Activated CD8-positive, alpha-beta T cell treated with anti-CD3 and anti-CD28 coated beads, Interleukin-2, amount 10 ng/mL, durations not matched to agents 7 days and 5 days (primary cell): ENCODE data around the gene SEPTIN12. TPM values are rescaled to one million over a fixed set of nuclear protein-coding genes. Genes with fewer than 3 reads are reported as not detected.

Experiments used
- ATAC-seq: fragments of 150-1000 bp; cut with Tn5 transposase; one replicate; pipeline ENCODE4 v1.10.0; 2021; ENCODE audit warnings: moderate library complexity
- CTCF ChIA-PET: fragments of 350-600 bp; sonication (Branson Sonifier 250); formaldehyde crosslinking; loops from one replicate; lab custom pipeline; 2021; ENCODE audit warnings: antibody characterized with exemption; lab: Charles Lee
- POLR2A ChIA-PET: fragments of 350-600 bp; sonication (Branson Sonifier 250); formaldehyde crosslinking; loops from one replicate; lab custom pipeline; 2021; ENCODE audit warnings: antibody characterized with exemption; lab: Charles Lee
- DNase-seq: peaks from one replicate; pipeline ENCODE4 v3.0.0-alpha.2; 2020
- H3K27ac Mint-ChIP-seq: one replicate; pipeline ENCODE4 v1.8.0; 2021; ENCODE audit warnings: mild to moderate bottlenecking, mixed read lengths
- H3K27me3 Mint-ChIP-seq: one replicate; pipeline ENCODE4 v1.8.0; 2021; ENCODE audit warnings: low read depth, mixed read lengths
- H3K36me3 Mint-ChIP-seq: one replicate; pipeline ENCODE4 v1.8.0; 2021; ENCODE audit warnings: low read depth, mixed read lengths
- H3K4me1 Mint-ChIP-seq: one replicate; pipeline ENCODE4 v1.8.0; 2021; ENCODE audit warnings: low read depth, mixed read lengths
- H3K4me3 Mint-ChIP-seq: one replicate; pipeline ENCODE4 v1.8.0; 2021; ENCODE audit warnings: mild to moderate bottlenecking, mixed read lengths
- H3K9me3 Mint-ChIP-seq: one replicate; pipeline ENCODE4 v1.8.0; 2022; ENCODE audit warnings: mixed read lengths; ENCODE audit not compliant: insufficient read depth
- total RNA-seq, 2 experiments: library from RNA; stranded (reverse); gene quantifications; one replicate each; pipeline ENCODE4 v1.2.3, GENCODE V29; 2021

SEPTIN12 gene
- total RNA-seq, 2 experiments from 2014 or later: not detected

- H3K27ac Mint-ChIP-seq: peak overlapping the region; percentile 85
- DNase-seq: no peak
- peaks cover 29% of the 10 kb centered on the region for H3K4me1 Mint-ChIP-seq
- H3K36me3 Mint-ChIP-seq: peaks cover 16% of the 10 kb centered on the region
- no peaks in the 10 kb centered on the region for H3K9me3 Mint-ChIP-seq
- ATAC-seq: no peak
- ChIA-PET CTCF (interaction anchor here (1.1 to 1.7 kb wide), 2 partner anchors 31 to 70 kb away, joined by 3 to 5 read pairs; partner anchors contain the start of gene DNAAF8), POLR2A (interaction anchor here (0.7 to 3.0 kb wide), 4 partner anchors 18 to 66 kb away, joined by 3 to 16 read pairs (median 8); partner anchors contain the start of genes ANKS3, DNAAF8 and ROGDI)
- H3K4me3 Mint-ChIP-seq: peak overlapping the region; percentile 84
- no peaks in the 10 kb centered on the region for H3K27me3 Mint-ChIP-seq
These were observed 22.4 kb downstream of the SEPTIN12 start for GRCh38 chr16:4765511-4766474.

- no peak for ATAC-seq
- CTCF ChIA-PET: no interaction called here
- no peaks in the 10 kb centered on the region for H3K9me3 Mint-ChIP-seq
- no peaks in the 10 kb centered on the region for H3K27me3 Mint-ChIP-seq
- peaks cover 23% of the 10 kb centered on the region for H3K4me1 Mint-ChIP-seq
- POLR2A ChIA-PET: no interaction called here
- H3K36me3 Mint-ChIP-seq: peaks cover 27% of the 10 kb centered on the region
- H3K4me3 Mint-ChIP-seq: no peak overlapping the region
- no peak overlapping the region for H3K27ac Mint-ChIP-seq
- no peak for DNase-seq
These were observed 24.4 kb downstream of the SEPTIN12 start for GRCh38 chr16:4763791-4764190.

- ATAC-seq: no peak
- H3K27ac Mint-ChIP-seq: no peak overlapping the region
- ChIA-PET CTCF (interaction anchor here (1.1 kb wide), 1 partner anchor 12 kb away, joined by 4 read pairs; no protein-coding TSS in a partner anchor), POLR2A (interaction anchor here (0.6 kb wide), 1 partner anchor 241 kb away, joined by 4 read pairs; no protein-coding TSS in a partner anchor)
- H3K4me1 Mint-ChIP-seq: peaks cover 12% of the 10 kb centered on the region
- no peaks in the 10 kb centered on the region for H3K9me3 Mint-ChIP-seq
- peaks cover 32% of the 10 kb centered on the region for H3K36me3 Mint-ChIP-seq
- H3K4me3 Mint-ChIP-seq: no peak overlapping the region
- no peaks in the 10 kb centered on the region for H3K27me3 Mint-ChIP-seq
- DNase-seq: no peak
These were observed 25.9 kb downstream of the SEPTIN12 start for GRCh38 chr16:4762205-4762604.

- ChIA-PET POLR2A (interaction anchor here (1.2 to 1.7 kb wide), 2 partner anchors 26 to 30 kb away, joined by 4 read pairs; partner anchors contain the start of genes ANKS3 and DNAAF8), CTCF (no interaction called here)
- peaks cover 36% of the 10 kb centered on the region for H3K36me3 Mint-ChIP-seq
These were observed 27.8 kb downstream of the SEPTIN12 start for GRCh38 chr16:4760221-4760910.

GRCh38 chr16:4755687-4756086 lies 32.5 kb downstream of the SEPTIN12 start:
- ChIA-PET POLR2A (no interaction called here), CTCF (no interaction called here)
- H3K36me3 Mint-ChIP-seq: peaks cover 41% of the 10 kb centered on the region
- no peaks in the 10 kb centered on the region for H3K4me1 Mint-ChIP-seq
- no peak overlapping the region for H3K4me3 Mint-ChIP-seq
- DNase-seq (no peak), ATAC-seq (no peak)
- no peaks in the 10 kb centered on the region for H3K9me3 Mint-ChIP-seq
- no peaks in the 10 kb centered on the region for H3K27me3 Mint-ChIP-seq
- H3K27ac Mint-ChIP-seq: no peak overlapping the region

More at GRCh38 chr16:4760221-4760910, 27.8 kb downstream of the SEPTIN12 start:
- H3K27me3 Mint-ChIP-seq: no peaks in the 10 kb centered on the region
- H3K4me1 Mint-ChIP-seq: no peaks in the 10 kb centered on the region
- no peak for DNase-seq
- no peak overlapping the region for H3K4me3 Mint-ChIP-seq
- ATAC-seq: no peak
- no peaks in the 10 kb centered on the region for H3K9me3 Mint-ChIP-seq
- H3K27ac Mint-ChIP-seq: no peak overlapping the region

GRCh38 chr16:4754865-4755264 lies 33.3 kb downstream of the SEPTIN12 start:
- H3K4me1 Mint-ChIP-seq: no peaks in the 10 kb centered on the region
- H3K36me3 Mint-ChIP-seq: peaks cover 37% of the 10 kb centered on the region
- no peak overlapping the region for H3K4me3 Mint-ChIP-seq
- H3K9me3 Mint-ChIP-seq: no peaks in the 10 kb centered on the region
- H3K27me3 Mint-ChIP-seq: no peaks in the 10 kb centered on the region
- ChIA-PET POLR2A (no interaction called here), CTCF (no interaction called here)
- no peak for DNase-seq
- no peak overlapping the region for H3K27ac Mint-ChIP-seq
- ATAC-seq: no peak

GRCh38 chr16:4753227-4753626 lies 34.9 kb downstream of the SEPTIN12 start:
- Mint-ChIP-seq H3K36me3 (peaks cover 26% of the 10 kb centered on the region), H3K4me1 (peaks cover 7% of the 10 kb centered on the region), H3K9me3 (no peaks in the 10 kb centered on the region), H3K27ac (no peak overlapping the region), H3K4me3 (no peak overlapping the region), H3K27me3 (no peaks in the 10 kb centered on the region)
- ATAC-seq (no peak), DNase-seq (no peak)
- ChIA-PET CTCF (no interaction called here), POLR2A (no interaction called here)

- peaks cover 26% of the 10 kb centered on the region for H3K36me3 Mint-ChIP-seq
- H3K9me3 Mint-ChIP-seq: no peaks in the 10 kb centered on the region
- ChIA-PET CTCF (no interaction called here), POLR2A (interaction anchor here (1.1 kb wide), 1 partner anchor 18 kb away, joined by 3 read pairs; the partner anchor contains the start of genes ANKS3 and DNAAF8)
- DNase-seq (no peak), ATAC-seq (no peak)
- H3K27me3 Mint-ChIP-seq: no peaks in the 10 kb centered on the region
- no peak overlapping the region for H3K4me3 Mint-ChIP-seq
- H3K27ac Mint-ChIP-seq: no peak overlapping the region
- peaks cover 14% of the 10 kb centered on the region for H3K4me1 Mint-ChIP-seq
These were observed 35.6 kb downstream of the SEPTIN12 start for GRCh38 chr16:4752351-4753100.

GRCh38 chr16:4750896-4751295 lies 37.2 kb downstream of the SEPTIN12 start:
- H3K27me3 Mint-ChIP-seq: no peaks in the 10 kb centered on the region
- no peak for DNase-seq
- no peaks in the 10 kb centered on the region for H3K9me3 Mint-ChIP-seq
- ChIA-PET POLR2A (no interaction called here), CTCF (interaction anchor here (1.2 kb wide), 1 partner anchor 12 kb away, joined by 4 read pairs; no protein-coding TSS in a partner anchor)
- no peak overlapping the region for H3K27ac Mint-ChIP-seq
- peaks cover 20% of the 10 kb centered on the region for H3K4me1 Mint-ChIP-seq
- ATAC-seq: no peak
- H3K36me3 Mint-ChIP-seq: peaks cover 24% of the 10 kb centered on the region
- no peak overlapping the region for H3K4me3 Mint-ChIP-seq

GRCh38 chr16:4749700-4750257 lies 38.4 kb downstream of the SEPTIN12 start:
- no peak overlapping the region for H3K4me3 Mint-ChIP-seq
- POLR2A ChIA-PET: interaction anchor here (0.6 kb wide), 1 partner anchor 115 kb away, joined by 5 read pairs; no protein-coding TSS in a partner anchor
- no peaks in the 10 kb centered on the region for H3K9me3 Mint-ChIP-seq
- H3K36me3 Mint-ChIP-seq: peaks cover 14% of the 10 kb centered on the region
- peaks cover 20% of the 10 kb centered on the region for H3K4me1 Mint-ChIP-seq
- H3K27ac Mint-ChIP-seq: no peak overlapping the region
- no peak for ATAC-seq
- no peak for DNase-seq
- H3K27me3 Mint-ChIP-seq: no peaks in the 10 kb centered on the region
- CTCF ChIA-PET: interaction anchor here (1.2 kb wide), 1 partner anchor 13 kb away, joined by 4 read pairs; no protein-coding TSS in a partner anchor
